HepG2 (cell line): ENCODE data around the gene CCL19. TPM values are rescaled to one million over a fixed set of nuclear protein-coding genes. Genes with fewer than 3 reads are reported as not detected.
A peak's percentile ranks its signal among the peaks of the same experiment; 100 is the strongest.

Experiments
- ATF7-NPFF ChIP-seq: sonication (generic); formaldehyde crosslinking; IDR thresholded peaks from 2 replicates; pipeline ENCODE4 v1.8.1; 2023; ENCODE audit warnings: mild to moderate bottlenecking, low read depth, missing genetic modification reagents, moderate library complexity
- IKZF1 ChIP-seq: fragments of 450-650 bp; IDR thresholded peaks from 2 replicates; pipeline ENCODE4 v1.7.1; 2016
- KAT2B ChIP-seq: fragments of 150-350 bp; IDR thresholded peaks from 2 replicates; pipeline ENCODE4 v1.6.1; 2014; ENCODE audit warnings: low read depth, low read length, borderline replicate concordance
- SIX1 ChIP-seq: sonication (generic); formaldehyde crosslinking; IDR thresholded peaks from 2 replicates; pipeline ENCODE4 v1.4.0; 2020; ENCODE audit warnings: missing genetic modification reagents, borderline replicate concordance
- SNRNP70 ChIP-seq: fragments of 200-400 bp; formaldehyde crosslinking; IDR thresholded peaks from 2 replicates; pipeline ENCODE4 v1.6.1; 2017; ENCODE audit warnings: mild to moderate bottlenecking, low read depth, low read length, moderate library complexity
- SUZ12 ChIP-seq: fragments of 150-350 bp; IDR thresholded peaks from 2 replicates; pipeline ENCODE4 v1.6.1; 2014; ENCODE audit warnings: low read depth, low read length
- ZFP90 ChIP-seq: sonication (generic); formaldehyde crosslinking; IDR thresholded peaks from 2 replicates; pipeline ENCODE4 v1.8.0; 2022; ENCODE audit warnings: missing genetic modification reagents, mild to moderate bottlenecking, inconsistent platforms, borderline replicate concordance
- ZMYM4 ChIP-seq: sonication (generic); formaldehyde crosslinking; IDR thresholded peaks from 2 replicates; pipeline ENCODE4 v1.8.1; 2023; ENCODE audit warnings: mild to moderate bottlenecking, missing genetic modification reagents
- ZNF251 ChIP-seq: sonication (generic); formaldehyde crosslinking; IDR thresholded peaks from 2 replicates; pipeline ENCODE4 v1.9.0; 2021; ENCODE audit warnings: mild to moderate bottlenecking, missing genetic modification reagents
- ZNF292 ChIP-seq: sonication (generic); formaldehyde crosslinking; IDR thresholded peaks from 2 replicates; pipeline ENCODE4 v1.8.1; 2022; ENCODE audit warnings: mild to moderate bottlenecking, low read depth, missing genetic modification reagents, borderline replicate concordance
- ZNF557 ChIP-seq: sonication (generic); formaldehyde crosslinking; IDR thresholded peaks from 2 replicates; pipeline ENCODE4 v1.4.0; 2020; ENCODE audit warnings: missing genetic modification reagents
- ZNF607 ChIP-seq: sonication (generic); formaldehyde crosslinking; IDR thresholded peaks from 2 replicates; pipeline ENCODE4 v1.5.1; 2020; ENCODE audit warnings: missing genetic modification reagents, mild to moderate bottlenecking, borderline replicate concordance
- ZNF615 ChIP-seq: sonication (generic); formaldehyde crosslinking; IDR thresholded peaks from 2 replicates; pipeline ENCODE4 v1.5.0; 2020; ENCODE audit warnings: mild to moderate bottlenecking, missing genetic modification reagents, borderline replicate concordance
- ZNF652 ChIP-seq: IDR thresholded peaks from 2 replicates; pipeline ENCODE4 v1.6.1; 2016; ENCODE audit warnings: low read depth, borderline replicate concordance
- ZNF766 ChIP-seq: sonication (generic); formaldehyde crosslinking; IDR thresholded peaks from 2 replicates; pipeline ENCODE4 v1.5.0; 2020; ENCODE audit warnings: missing genetic modification reagents, borderline replicate concordance
- ZNF790 ChIP-seq: sonication (generic); formaldehyde crosslinking; IDR thresholded peaks from 2 replicates; pipeline ENCODE4 v1.8.0; 2022; ENCODE audit warnings: missing genetic modification reagents, mild to moderate bottlenecking, borderline replicate concordance
- ZNF816 ChIP-seq: sonication (generic); formaldehyde crosslinking; IDR thresholded peaks from 2 replicates; pipeline ENCODE4 v1.8.0; 2022; ENCODE audit warnings: missing genetic modification reagents, mild to moderate bottlenecking, borderline replicate concordance
- polyA plus RNA-seq, 8 experiments: library from polyadenylated mRNA; depleted of rRNA in 3 of 8; stranded (reverse) in 7 of 8; unstranded in 1 of 8; fragments of >200 nt; fragmentation: Illumina TruSeq in 4 of 8; extraction: Trizol in 4 of 8; gene quantifications; 2 replicates each; pipeline versions ENCODE4 v1.2.1 to v1.2.3, GENCODE V29; 2011 to 2016; ENCODE audit warnings: low read depth in 4 of 8, missing spikeins in 1 of 8, mixed read lengths in 1 of 8; ENCODE audit not compliant: insufficient read depth in 1 of 8
- total RNA-seq, 5 experiments: library from RNA; depleted of rRNA; stranded (reverse); fragments of >200 nt; fragmentation: Illumina TruSeq; extraction: Trizol; gene quantifications; 2 replicates each; pipeline ENCODE4 v1.2.3, GENCODE V29; 2016; ENCODE audit warnings: low read depth in 1 of 5
- TF ChIP-seq, protein P1 (sequence below), 2 experiments: sonication (generic) in 1 of 2; formaldehyde crosslinking in 1 of 2; IDR thresholded peaks; 2 replicates each; pipeline versions ENCODE4 v1.6.1 to v1.9.0; 2014 to 2022; ENCODE audit warnings: antibody characterized with exemption in 1 of 2, borderline replicate concordance in 1 of 2, inconsistent platforms in 1 of 2, low read depth in 1 of 2, missing genetic modification reagents in 1 of 2
- TF ChIP-seq, protein P2 (sequence below), 2 experiments: fragments of 450-650 bp in 1 of 2; sonication (generic) in 1 of 2; formaldehyde crosslinking; IDR thresholded peaks; 2 replicates each; pipeline versions ENCODE4 v1.5.0 to v1.8.0; 2020 to 2022; ENCODE audit warnings: mild to moderate bottlenecking in 1 of 2, missing genetic modification reagents in 1 of 2
- TF ChIP-seq, protein P3 (sequence below): sonication (generic); formaldehyde crosslinking; conservative IDR thresholded peaks from 2 replicates; pipeline ENCODE4 v1.8.1; 2023; ENCODE audit warnings: missing genetic modification reagents

CCL19 gene
- total and polyA plus RNA-seq, 2 of the 13 experiments (the other 11 are each of a cell fraction or from before 2014, with no cell fraction given): not detected

DNA sequence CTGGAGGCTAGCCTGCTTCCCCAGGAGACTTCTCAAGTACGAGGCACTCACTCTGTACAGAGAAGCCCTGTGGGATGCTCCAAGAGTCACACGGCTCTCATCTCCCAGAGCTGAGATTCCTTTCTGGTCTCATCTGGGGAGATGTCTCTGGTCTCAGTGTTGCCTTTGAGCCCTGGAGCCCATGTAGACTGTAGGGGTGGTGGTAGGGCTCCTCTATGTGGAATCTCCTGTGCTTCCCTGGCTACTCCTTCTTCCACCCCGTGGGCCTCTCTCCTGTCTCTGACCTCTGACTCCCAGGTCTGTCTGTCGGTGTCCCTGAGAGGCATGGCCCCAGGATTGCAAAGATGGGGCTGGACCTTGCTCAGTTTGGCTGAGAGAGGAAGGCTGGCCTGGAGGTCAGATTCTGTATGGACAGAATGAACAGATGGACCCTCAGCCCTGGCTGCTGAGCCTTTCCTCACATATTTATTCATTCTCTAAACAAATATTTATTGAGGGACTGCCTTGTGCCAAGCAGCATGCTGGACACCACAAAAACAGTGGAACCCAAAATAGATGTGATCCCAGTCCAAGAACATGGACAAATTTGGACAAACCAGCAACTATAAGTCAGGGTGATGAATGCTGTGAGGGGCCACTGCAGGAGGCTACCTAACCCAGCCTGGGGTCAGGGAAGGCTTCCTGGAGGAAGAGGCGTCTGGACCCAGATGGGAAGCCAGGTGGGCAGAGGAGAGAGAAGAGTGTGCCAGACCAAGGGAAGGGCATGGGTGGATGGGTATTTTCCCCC, 2.6 kb downstream of the CCL19 start (continued):
- TF ChIP-seq, protein P1, sequence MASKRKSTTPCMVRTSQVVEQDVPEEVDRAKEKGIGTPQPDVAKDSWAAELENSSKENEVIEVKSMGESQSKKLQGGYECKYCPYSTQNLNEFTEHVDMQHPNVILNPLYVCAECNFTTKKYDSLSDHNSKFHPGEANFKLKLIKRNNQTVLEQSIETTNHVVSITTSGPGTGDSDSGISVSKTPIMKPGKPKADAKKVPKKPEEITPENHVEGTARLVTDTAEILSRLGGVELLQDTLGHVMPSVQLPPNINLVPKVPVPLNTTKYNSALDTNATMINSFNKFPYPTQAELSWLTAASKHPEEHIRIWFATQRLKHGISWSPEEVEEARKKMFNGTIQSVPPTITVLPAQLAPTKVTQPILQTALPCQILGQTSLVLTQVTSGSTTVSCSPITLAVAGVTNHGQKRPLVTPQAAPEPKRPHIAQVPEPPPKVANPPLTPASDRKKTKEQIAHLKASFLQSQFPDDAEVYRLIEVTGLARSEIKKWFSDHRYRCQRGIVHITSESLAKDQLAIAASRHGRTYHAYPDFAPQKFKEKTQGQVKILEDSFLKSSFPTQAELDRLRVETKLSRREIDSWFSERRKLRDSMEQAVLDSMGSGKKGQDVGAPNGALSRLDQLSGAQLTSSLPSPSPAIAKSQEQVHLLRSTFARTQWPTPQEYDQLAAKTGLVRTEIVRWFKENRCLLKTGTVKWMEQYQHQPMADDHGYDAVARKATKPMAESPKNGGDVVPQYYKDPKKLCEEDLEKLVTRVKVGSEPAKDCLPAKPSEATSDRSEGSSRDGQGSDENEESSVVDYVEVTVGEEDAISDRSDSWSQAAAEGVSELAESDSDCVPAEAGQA (IDR thresholded peaks at IDR 0.05; ENCODE audit: low read depth): no peak
- TF ChIP-seq, protein P1 (CRISPR knock-in tag; IDR thresholded peaks at IDR 0.05; ENCODE audit: borderline replicate concordance): no peak
- no peak for TF ChIP-seq ZNF607
- no peak for TF ChIP-seq ZFP90
- TF ChIP-seq ATF7-NPFF: no peak
- TF ChIP-seq ZMYM4 (CRISPR knock-in tag): peak; percentile 47
- TF ChIP-seq, protein P2, sequence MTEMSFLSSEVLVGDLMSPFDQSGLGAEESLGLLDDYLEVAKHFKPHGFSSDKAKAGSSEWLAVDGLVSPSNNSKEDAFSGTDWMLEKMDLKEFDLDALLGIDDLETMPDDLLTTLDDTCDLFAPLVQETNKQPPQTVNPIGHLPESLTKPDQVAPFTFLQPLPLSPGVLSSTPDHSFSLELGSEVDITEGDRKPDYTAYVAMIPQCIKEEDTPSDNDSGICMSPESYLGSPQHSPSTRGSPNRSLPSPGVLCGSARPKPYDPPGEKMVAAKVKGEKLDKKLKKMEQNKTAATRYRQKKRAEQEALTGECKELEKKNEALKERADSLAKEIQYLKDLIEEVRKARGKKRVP (CRISPR knock-in tag; IDR thresholded peaks at IDR 0.05): no peak
- no peak for TF ChIP-seq IKZF1
- no peak for TF ChIP-seq ZNF816 (CRISPR knock-in tag)
- TF ChIP-seq SIX1 (CRISPR knock-in tag): no peak
- TF ChIP-seq KAT2B: no peak
- TF ChIP-seq ZNF251 (CRISPR knock-in tag): no peak
- no peak for TF ChIP-seq ZNF557 (CRISPR knock-in tag)
- TF ChIP-seq ZNF766 (CRISPR knock-in tag): no peak
- no peak for TF ChIP-seq SNRNP70
- TF ChIP-seq ZNF652 (CRISPR knock-in tag): no peak
- TF ChIP-seq ZNF292 (CRISPR knock-in tag): peak; percentile 56; the same call in 1 of the 2 replicates
- no peak for TF ChIP-seq ZNF615
- TF ChIP-seq ZNF790: no peak
- TF ChIP-seq, protein P3, sequence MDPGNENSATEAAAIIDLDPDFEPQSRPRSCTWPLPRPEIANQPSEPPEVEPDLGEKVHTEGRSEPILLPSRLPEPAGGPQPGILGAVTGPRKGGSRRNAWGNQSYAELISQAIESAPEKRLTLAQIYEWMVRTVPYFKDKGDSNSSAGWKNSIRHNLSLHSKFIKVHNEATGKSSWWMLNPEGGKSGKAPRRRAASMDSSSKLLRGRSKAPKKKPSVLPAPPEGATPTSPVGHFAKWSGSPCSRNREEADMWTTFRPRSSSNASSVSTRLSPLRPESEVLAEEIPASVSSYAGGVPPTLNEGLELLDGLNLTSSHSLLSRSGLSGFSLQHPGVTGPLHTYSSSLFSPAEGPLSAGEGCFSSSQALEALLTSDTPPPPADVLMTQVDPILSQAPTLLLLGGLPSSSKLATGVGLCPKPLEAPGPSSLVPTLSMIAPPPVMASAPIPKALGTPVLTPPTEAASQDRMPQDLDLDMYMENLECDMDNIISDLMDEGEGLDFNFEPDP (CRISPR knock-in tag): no peak
- TF ChIP-seq SUZ12: no peak
